Transverse colon (tissue), 4 donors: Measurements from ENCODE around the gene SLC35F4. TPM values are rescaled to one million over a fixed set of nuclear protein-coding genes. Genes with fewer than 3 reads are reported as not detected.

Source experiments
- DNase-seq: peaks from one replicate; pipeline ENCODE4 v3.0.0-alpha.2; 2019
- H3K27ac ChIP-seq, 4 donors: fragments of 200-600 bp; sonication (generic); 2 replicates each; pipeline ENCODE4 v1.5.1; 2016 to 2018; ENCODE audit warnings: inconsistent platforms in 4 of 4
- H3K27me3 ChIP-seq: fragments of 200-600 bp; sonication (generic); 2 replicates; pipeline ENCODE4 v1.5.1; 2017; ENCODE audit warnings: inconsistent platforms
- H3K36me3 ChIP-seq, 4 donors: fragments of 200-600 bp; sonication (generic); 2 replicates each; pipeline ENCODE4 v1.5.1; 2017 to 2019; ENCODE audit warnings: inconsistent platforms in 4 of 4
- H3K4me1 ChIP-seq, 4 donors: fragments of 200-600 bp; sonication (generic); 2 replicates each; pipeline ENCODE4 v1.5.1; 2017 to 2020; ENCODE audit warnings: inconsistent platforms in 4 of 4
- H3K4me3 ChIP-seq, 4 donors: fragments of 200-600 bp; sonication (generic); 1 replicate in 1 of 4; 2 replicates in 3 of 4; pipeline versions ENCODE4 v1.5.1 to v1.6.1; 2017 to 2019; ENCODE audit warnings: inconsistent platforms in 4 of 4
- H3K9me3 ChIP-seq, 2 donors: fragments of 200-600 bp; sonication (generic); 2 replicates each; pipeline ENCODE4 v1.5.1; 2017 to 2019; ENCODE audit warnings: inconsistent platforms in 2 of 2
- CTCF ChIP-seq, 5 experiments: fragments of 200-600 bp in 3 of 5; fragments of 450-650 bp in 2 of 5; sonication (generic) in 3 of 5; IDR thresholded peaks; 1 replicate in 2 of 5; 2 replicates in 3 of 5; pipeline ENCODE4 v1.5.1; 2016 to 2017; ENCODE audit warnings: antibody characterized with exemption in 5 of 5, inconsistent platforms in 3 of 5, mild to moderate bottlenecking in 2 of 5, moderate library complexity in 1 of 5
- EP300 ChIP-seq: sonication (generic); formaldehyde crosslinking; IDR thresholded peaks from one replicate; pipeline ENCODE4 v1.6.1; 2017; ENCODE audit warnings: antibody characterized with exemption, low read depth
- POLR2A ChIP-seq: fragments of 450-650 bp; IDR thresholded peaks from one replicate; pipeline ENCODE4 v1.6.1; 2016; ENCODE audit warnings: antibody characterized with exemption, mild to moderate bottlenecking, moderate library complexity
- POLR2AphosphoS5 ChIP-seq, 3 donors: sonication (generic); formaldehyde crosslinking; IDR thresholded peaks; one replicate each; pipeline ENCODE4 v1.6.1; 2016; ENCODE audit warnings: antibody characterized with exemption in 3 of 3
- WGBS, 2 donors: methylation state at CpG; one replicate each; pipeline ENCODE4 v1.1.5; 2018; ENCODE audit warnings: low coverage in 1 of 2; 5-methylcytosine and 5-hydroxymethylcytosine counted together
- in situ Hi-C, 4 donors: fragments of 200-750 bp; cut with MboI; loops; one replicate each; pipeline versions ENCODE4 v1.15.0 to v1.15.1; 2017; ENCODE audit warnings: low sequenced_read_pairs in 3 of 4, low pct_ligation_motif_present in 1 of 4, low pct_unique_long_range_greater_than_20kb in 1 of 4
- intact Hi-C: fragments of 100-400 bp; cut with DNase I; formaldehyde crosslinking; loops from one replicate; pipeline ENCODE4 v1.15.1; 2023; ENCODE audit warnings: low total_unique reads
- total RNA-seq, 4 donors: library from RNA; depleted of rRNA; stranded (reverse); fragments of >200 nt; gene quantifications; one replicate each; pipeline ENCODE4 v1.1.0, GENCODE V29; 2016

Gene SLC35F4
- total RNA-seq, 4 donors from 2014 or later = not detected

GRCh38 chr14:57820581-57820980, 45.3 kb downstream of the SLC35F4 start:
- Histone ChIP-seq H3K9me3 (no peaks in the 10 kb centered on the region), H3K36me3 (no peaks in the 10 kb centered on the region), H3K4me3 (no peak overlapping the region), H3K27ac (no peak overlapping the region), H3K27me3 (no peaks in the 10 kb centered on the region), H3K4me1 (no peaks in the 10 kb centered on the region)
- in situ Hi-C loops (no loop called here), intact Hi-C loops (no loop called here)
- TF ChIP-seq POLR2AphosphoS5 (IDR thresholded peaks at IDR 0.05) (no peak), CTCF (IDR thresholded peaks at IDR 0.05) (no peak), EP300 (no peak), POLR2A (no peak)
- WGBS, 2 donors = 83 to 95% methylated on average over 2 of the region's 2 CpGs
- no peak for DNase-seq

GRCh38 chr14:57818511-57818910, 47.4 kb downstream of the SLC35F4 start:
- Histone ChIP-seq H3K4me3 (no peak overlapping the region), H3K27ac (no peak overlapping the region), H3K36me3 (no peaks in the 10 kb centered on the region), H3K9me3 (no peaks in the 10 kb centered on the region), H3K27me3 (no peaks in the 10 kb centered on the region), H3K4me1 (no peaks in the 10 kb centered on the region)
- TF ChIP-seq POLR2A = no peak
- TF ChIP-seq POLR2AphosphoS5 (IDR thresholded peaks at IDR 0.05) = no peak
- TF ChIP-seq CTCF (IDR thresholded peaks at IDR 0.05) = no peak
- no peak for TF ChIP-seq EP300
- WGBS, 2 donors = 54 to 57% methylated on average over 1 of the region's 1 CpG
- no peak for DNase-seq
- in situ Hi-C loops = no loop called here
- intact Hi-C loops = no loop called here

GRCh38 chr14:57816568-57817284, 49.2 kb downstream of the SLC35F4 start:
- no peak for TF ChIP-seq POLR2A
- Histone ChIP-seq H3K4me1 (no peaks in the 10 kb centered on the region), H3K36me3 (no peaks in the 10 kb centered on the region), H3K4me3 (no peak overlapping the region), H3K9me3 (no peaks in the 10 kb centered on the region), H3K27ac (no peak overlapping the region), H3K27me3 (no peaks in the 10 kb centered on the region)
- in situ Hi-C loops = no loop called here
- DNase-seq = no peak
- intact Hi-C loops = no loop called here
- whole genome bisulfite sequencing, 2 donors = 79 to 86% methylated on average over 2 of the region's 2 CpGs

- no peak overlapping the region for H3K27ac ChIP-seq
- no peak for DNase-seq
- H3K9me3 ChIP-seq = no peaks in the 10 kb centered on the region
- WGBS, 2 donors = 64 to 71% methylated on average over 4 of the region's 4 CpGs
- in situ Hi-C loops (no loop called here), intact Hi-C loops (no loop called here)
- no peaks in the 10 kb centered on the region for H3K36me3 ChIP-seq
- no peaks in the 10 kb centered on the region for H3K27me3 ChIP-seq
- TF ChIP-seq EP300 (no peak), POLR2A (no peak), POLR2AphosphoS5 (IDR thresholded peaks at IDR 0.05) (no peak), CTCF (IDR thresholded peaks at IDR 0.05) (no peak)
- H3K4me3 ChIP-seq = no peak overlapping the region
- H3K4me1 ChIP-seq = no peaks in the 10 kb centered on the region
Observed at GRCh38 chr14:57814726-57815125, 51.2 kb downstream of the SLC35F4 start.

- in situ Hi-C loops (no loop called here), intact Hi-C loops (no loop called here)
- Histone ChIP-seq H3K4me1 (no peaks in the 10 kb centered on the region), H3K27me3 (no peaks in the 10 kb centered on the region), H3K9me3 (no peaks in the 10 kb centered on the region), H3K4me3 (no peak overlapping the region), H3K36me3 (no peaks in the 10 kb centered on the region), H3K27ac (no peak overlapping the region)
- 70 to 74% methylated on average over 2 of the region's 2 CpGs for WGBS, 2 donors
- DNase-seq = no peak
- no peak for TF ChIP-seq POLR2A
- TF ChIP-seq POLR2AphosphoS5 (IDR thresholded peaks at IDR 0.05) = no peak
- no peak for TF ChIP-seq CTCF (IDR thresholded peaks at IDR 0.05)
Observed at GRCh38 chr14:57812741-57813140, 53.2 kb downstream of the SLC35F4 start.
